ENCODE results near the gene TPH2.

TPH2 gene

DNA sequence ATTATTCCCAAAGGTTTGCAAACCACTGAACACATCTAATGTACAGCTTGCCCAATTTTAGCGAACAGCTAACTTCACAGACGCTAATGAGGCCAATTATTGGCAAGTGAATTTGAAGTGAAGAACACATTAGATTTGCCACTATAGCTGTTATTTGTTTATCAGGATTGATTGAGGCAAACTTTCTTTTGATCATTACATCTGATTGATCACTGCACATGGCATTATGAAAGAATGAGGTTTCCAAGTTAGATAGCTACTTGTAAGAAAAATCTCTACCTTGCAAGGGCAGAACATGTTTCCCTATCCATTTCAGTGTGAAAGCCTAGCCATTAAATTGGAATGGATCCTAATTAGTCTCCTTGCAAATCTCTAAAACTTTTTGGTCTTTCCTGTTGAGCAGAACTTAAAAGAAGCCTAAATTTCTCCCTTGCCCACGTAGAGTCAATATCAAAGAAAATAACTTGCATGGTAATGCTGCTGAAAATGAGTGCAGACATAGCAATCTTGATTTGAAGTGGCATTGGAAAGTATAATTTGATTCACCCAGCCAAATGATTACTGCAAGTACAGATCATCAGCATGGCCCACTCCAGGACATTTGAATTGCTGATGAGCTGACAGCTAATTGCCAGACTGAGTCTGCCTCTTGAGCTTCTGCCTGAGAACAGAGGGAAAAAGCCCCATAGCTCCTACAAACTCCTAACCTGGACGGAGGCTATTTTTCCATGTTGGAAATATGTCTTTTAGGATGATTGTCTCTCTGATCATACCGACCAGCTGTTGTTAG, 98.6 kb downstream of the TPH2 start:
- in situ Hi-C loops (cut with MboI; ENCODE audit: low pct_unique_long_range_greater_than_20kb, low sequenced_read_pairs, unreplicated experiment) = no loop called here
- no peak for DNase-seq (ENCODE audit: low spot score)
- TF ChIP-seq, protein P1, sequence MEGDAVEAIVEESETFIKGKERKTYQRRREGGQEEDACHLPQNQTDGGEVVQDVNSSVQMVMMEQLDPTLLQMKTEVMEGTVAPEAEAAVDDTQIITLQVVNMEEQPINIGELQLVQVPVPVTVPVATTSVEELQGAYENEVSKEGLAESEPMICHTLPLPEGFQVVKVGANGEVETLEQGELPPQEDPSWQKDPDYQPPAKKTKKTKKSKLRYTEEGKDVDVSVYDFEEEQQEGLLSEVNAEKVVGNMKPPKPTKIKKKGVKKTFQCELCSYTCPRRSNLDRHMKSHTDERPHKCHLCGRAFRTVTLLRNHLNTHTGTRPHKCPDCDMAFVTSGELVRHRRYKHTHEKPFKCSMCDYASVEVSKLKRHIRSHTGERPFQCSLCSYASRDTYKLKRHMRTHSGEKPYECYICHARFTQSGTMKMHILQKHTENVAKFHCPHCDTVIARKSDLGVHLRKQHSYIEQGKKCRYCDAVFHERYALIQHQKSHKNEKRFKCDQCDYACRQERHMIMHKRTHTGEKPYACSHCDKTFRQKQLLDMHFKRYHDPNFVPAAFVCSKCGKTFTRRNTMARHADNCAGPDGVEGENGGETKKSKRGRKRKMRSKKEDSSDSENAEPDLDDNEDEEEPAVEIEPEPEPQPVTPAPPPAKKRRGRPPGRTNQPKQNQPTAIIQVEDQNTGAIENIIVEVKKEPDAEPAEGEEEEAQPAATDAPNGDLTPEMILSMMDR (IDR thresholded peaks at IDR 0.05; ENCODE audit: extremely low read depth, insufficient read depth, missing control alignments) = no peak

DNA sequence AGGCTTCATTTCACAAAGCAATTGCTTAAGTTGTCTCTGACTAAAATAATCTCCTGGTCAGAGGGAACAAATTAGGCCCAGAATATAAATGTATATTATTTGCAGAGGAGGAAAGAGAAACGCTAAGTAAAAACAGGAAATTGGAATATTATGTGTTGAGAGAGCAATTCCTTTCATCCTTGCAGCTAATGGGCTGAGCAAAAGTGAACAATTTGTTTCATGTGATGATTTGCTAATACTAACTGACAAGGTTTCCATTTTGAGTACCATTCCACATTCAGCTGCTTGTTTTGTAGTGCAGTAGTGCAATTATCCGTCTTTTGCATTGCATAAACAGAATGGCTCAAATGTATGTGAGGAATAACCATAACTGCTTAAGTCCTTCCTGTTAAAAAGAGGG, 103.2 kb downstream of the TPH2 start:
- in situ Hi-C loops (cut with MboI; ENCODE audit: low pct_unique_long_range_greater_than_20kb, low sequenced_read_pairs, unreplicated experiment) = no loop called here
- DNase-seq (ENCODE audit: low spot score) = no peak
- TF ChIP-seq, protein P1 (IDR thresholded peaks at IDR 0.05; ENCODE audit: extremely low read depth, insufficient read depth, missing control alignments) = no peak

DNA sequence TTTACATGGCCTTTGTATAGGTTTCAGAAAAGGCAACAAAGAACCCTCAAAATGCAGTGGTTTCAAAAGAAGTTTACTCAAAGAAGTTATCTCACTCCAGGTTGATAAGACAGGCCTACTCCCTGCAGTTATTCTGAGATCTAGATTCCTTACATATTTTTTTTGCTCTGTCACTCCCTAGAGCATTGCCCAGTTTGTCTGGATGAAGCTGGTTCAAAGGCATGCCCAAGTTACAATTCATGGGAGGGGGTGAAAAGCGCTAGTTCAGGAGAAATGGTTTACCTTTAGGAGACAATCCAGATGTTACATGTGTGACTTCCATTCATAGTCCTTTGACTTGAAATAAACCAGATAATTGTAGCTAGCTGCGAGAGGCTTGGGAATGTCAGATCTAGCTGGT, 115.0 kb downstream of the TPH2 start:
- TF ChIP-seq, protein P1 (IDR thresholded peaks at IDR 0.05; ENCODE audit: extremely low read depth, insufficient read depth, missing control alignments) = no peak
- DNase-seq (ENCODE audit: low spot score) = no peak
- in situ Hi-C loops (cut with MboI; ENCODE audit: low pct_unique_long_range_greater_than_20kb, low sequenced_read_pairs, unreplicated experiment) = no loop called here

DNA sequence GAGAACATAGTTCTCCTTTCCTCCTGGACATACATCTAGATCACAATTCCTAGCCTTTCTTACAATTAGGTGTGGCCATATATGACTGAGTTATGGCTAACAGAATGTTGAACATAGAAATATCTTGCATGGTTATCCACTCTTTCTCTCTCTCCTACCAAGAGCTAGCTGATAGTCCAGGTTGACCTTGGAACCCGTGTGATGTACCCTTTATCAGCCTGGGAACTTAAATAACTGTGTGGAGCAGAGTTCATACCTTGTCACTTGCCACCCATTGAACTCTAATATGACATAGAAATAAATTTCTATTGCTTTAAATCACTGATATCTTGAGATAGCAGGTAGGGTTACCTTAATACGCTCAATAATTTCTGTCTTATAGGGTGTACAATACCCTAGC, 115.9 kb downstream of the TPH2 start:
- in situ Hi-C loops (cut with MboI; ENCODE audit: low pct_unique_long_range_greater_than_20kb, low sequenced_read_pairs, unreplicated experiment) = no loop called here
- TF ChIP-seq, protein P1 (IDR thresholded peaks at IDR 0.05; ENCODE audit: extremely low read depth, insufficient read depth, missing control alignments) = no peak
- no peak for DNase-seq (ENCODE audit: low spot score)

DNA sequence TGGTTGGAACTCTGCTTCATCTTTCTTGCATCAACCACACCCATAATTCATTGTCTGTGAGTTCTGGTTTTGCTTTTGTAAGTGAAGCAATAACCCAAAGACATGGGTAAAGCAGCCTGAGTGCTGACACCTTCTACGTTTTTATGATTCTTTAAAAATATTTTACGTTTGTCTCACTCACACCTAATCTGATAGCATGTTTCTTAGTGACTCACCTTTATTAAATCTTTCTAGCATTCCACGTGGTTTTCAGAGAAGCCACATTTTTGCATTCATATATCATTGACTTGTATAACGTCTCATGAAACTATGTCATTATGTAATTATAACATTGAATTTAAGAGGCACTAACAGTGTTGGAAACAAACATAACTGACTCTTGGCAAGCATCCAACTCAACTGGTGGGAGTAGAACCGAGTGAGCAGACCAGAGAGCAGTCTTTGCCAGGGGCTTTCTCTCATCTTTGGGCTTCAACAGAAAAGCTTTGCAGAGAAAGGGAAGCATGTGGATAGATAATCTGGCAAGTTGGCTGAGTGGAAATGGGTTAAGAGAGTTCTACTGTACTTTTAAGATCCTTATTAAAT, 118.8 kb downstream of the TPH2 start:
- TF ChIP-seq, protein P1 (IDR thresholded peaks at IDR 0.05; ENCODE audit: extremely low read depth, insufficient read depth, missing control alignments) = no peak
- DNase-seq (ENCODE audit: low spot score) = no peak
- in situ Hi-C loops (cut with MboI; ENCODE audit: low pct_unique_long_range_greater_than_20kb, low sequenced_read_pairs, unreplicated experiment) = no loop called here

DNA sequence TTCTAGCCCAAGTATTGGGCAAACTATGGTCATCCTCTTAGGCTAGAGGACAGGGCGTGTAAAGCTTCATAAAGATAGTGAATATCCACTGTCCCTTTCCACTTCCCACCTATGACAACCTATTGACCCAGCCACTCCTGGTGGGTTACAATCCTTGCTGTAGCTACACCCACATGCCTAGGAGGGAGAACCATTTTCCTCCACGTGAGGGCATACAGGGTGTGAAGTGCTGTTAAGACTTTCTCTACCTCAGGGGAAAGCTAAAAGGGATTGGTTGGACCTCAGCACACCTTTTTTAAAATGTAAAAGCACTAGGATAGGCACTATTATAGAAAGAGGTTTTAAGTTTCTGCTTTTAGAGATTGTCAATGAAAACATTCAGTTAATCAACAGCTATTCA, 124.4 kb downstream of the TPH2 start:
- no peak for DNase-seq (ENCODE audit: low spot score)
- TF ChIP-seq, protein P1 (IDR thresholded peaks at IDR 0.05; ENCODE audit: extremely low read depth, insufficient read depth, missing control alignments) = no peak
- in situ Hi-C loops (cut with MboI; ENCODE audit: low pct_unique_long_range_greater_than_20kb, low sequenced_read_pairs, unreplicated experiment) = no loop called here

Measured in GM13977 (cell line).